T47D (cell line): ENCODE results near the gene MVB12B.

Experiments
- DNase-seq, 2 experiments: peaks; one replicate each; pipeline versions ENCODE4 v3.0.0 to v3.0.0-alpha.2; 2011 to 2012; ENCODE audit warnings: low read depth in 1 of 2, low spot score in 1 of 2
- JUND ChIP-seq: IDR thresholded peaks from 2 replicates; pipeline ENCODE4 v1.6.1; 2012; ENCODE audit warnings: low read depth
- in situ Hi-C: cut with HindIII; loops from 2 replicates; pipeline ENCODE4 v1.10.0; 2016; ENCODE audit warnings: low sequenced_read_pairs, low pct_unique_long_range_greater_than_20kb

MVB12B gene

DNA sequence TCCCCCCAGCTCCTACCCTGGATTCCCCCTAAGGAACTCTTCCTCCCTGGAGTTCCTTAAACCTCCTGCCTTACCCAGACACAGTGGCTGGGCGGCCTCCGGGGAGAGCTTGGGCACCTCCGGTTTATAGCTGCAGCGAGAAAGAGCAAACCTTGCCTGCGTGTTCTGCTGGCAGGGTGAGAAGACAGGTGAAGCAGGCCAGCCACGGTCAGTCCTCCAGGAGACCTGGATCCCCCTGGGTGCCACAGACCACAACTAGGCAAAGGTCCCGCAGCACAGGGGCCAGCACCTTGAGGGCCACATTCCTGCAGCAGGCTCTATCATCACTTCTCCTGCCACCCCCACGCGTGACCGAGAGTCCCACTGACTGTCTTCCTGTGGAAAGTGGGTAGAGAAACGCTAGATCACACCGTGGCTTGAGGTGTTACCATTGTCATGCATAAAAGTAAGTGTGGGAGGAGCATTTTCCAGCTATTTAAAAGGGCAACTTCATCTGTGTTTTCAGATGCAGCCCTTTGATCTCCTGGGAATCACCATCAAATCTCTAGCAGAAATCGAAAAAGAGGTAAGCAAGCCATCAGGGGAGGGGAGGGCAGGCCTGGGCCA is 156.9 kb downstream of the MVB12B start:
- DNase-seq = no peak
- in situ Hi-C loops = no loop called here
- no peak for TF ChIP-seq JUND

DNA sequence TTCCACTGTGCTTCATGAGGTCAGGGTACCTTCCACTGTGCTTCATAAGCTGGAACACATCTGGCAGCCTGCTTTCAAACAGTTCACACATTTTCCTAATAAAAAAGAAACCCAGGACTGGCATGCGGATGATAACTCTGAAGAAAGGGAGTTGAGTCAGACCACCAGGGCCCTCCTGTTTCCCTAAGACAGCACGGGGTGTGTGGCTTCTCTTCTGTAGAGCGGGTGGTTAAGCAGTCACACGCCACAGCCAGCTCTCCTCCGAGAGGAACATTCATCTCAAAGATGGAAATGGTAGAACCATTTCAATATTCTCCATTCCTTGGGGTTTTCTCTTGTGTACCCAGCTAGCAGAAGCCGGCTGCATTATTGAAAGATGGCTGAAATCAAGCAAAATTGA is 159.0 kb downstream of the MVB12B start:
- in situ Hi-C loops = no loop called here
- DNase-seq = no peak
- TF ChIP-seq JUND = no peak

DNA sequence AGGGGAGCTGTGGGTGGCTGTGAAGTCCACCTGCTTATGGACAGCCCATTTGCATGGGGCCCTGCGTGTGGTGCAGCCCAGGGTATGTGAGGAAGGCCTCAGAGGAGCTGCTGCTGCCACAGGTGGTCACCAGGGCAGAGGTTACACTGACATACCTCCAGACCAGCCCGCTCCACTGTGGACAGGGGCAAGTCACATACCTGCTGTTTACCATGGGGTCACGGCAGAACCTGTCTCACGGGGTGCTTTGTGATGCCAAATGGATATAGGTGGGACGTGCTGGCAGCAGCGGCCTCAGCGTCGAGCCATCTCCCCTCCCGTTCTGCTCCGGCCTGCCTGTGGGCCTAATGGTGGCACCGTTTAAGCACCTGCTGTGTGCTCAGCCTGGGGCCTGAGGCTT is 159.6 kb downstream of the MVB12B start:
- DNase-seq = no peak
- TF ChIP-seq JUND = no peak
- in situ Hi-C loops = no loop called here

DNA sequence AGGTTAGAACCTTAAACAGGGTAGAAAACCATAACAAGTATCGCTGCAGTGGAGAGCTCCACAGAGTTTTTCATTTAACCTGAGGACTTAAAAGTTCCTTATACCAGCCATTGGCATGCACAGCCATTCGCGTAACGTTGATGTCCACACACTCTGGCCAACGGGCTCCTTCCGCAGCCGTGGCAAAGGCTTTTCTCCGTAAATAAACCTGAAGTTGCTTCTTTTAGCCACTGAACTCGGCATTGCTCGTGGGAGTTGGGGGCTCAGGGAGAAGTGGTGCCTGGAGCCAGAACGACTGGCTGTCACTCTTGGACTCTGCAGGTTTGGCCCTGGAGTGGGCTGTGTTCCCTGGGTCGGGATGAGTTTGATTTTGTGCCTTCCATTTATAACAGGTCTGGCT is 161.2 kb downstream of the MVB12B start:
- TF ChIP-seq JUND = no peak
- DNase-seq = no peak
- in situ Hi-C loops = no loop called here

DNA sequence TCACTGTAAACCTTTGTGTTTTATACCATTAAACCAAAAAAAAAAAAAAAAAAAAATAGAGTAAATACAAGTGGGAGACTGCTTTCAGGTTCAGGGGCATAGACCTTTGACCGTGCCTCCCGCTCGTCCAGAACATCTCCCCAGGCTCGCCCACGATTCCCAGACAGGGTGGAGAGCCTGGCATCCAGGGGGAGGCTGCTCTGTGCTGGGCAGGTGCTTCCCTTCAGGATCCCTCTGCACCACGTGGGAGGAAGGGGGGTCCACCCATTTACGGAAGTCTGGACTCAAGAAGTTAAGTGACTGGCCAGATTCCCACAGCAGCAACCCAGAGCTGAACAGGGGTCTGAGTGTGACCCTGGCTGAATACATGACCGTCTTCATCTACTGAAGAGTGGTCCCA is 161.7 kb downstream of the MVB12B start:
- in situ Hi-C loops = no loop called here

DNA sequence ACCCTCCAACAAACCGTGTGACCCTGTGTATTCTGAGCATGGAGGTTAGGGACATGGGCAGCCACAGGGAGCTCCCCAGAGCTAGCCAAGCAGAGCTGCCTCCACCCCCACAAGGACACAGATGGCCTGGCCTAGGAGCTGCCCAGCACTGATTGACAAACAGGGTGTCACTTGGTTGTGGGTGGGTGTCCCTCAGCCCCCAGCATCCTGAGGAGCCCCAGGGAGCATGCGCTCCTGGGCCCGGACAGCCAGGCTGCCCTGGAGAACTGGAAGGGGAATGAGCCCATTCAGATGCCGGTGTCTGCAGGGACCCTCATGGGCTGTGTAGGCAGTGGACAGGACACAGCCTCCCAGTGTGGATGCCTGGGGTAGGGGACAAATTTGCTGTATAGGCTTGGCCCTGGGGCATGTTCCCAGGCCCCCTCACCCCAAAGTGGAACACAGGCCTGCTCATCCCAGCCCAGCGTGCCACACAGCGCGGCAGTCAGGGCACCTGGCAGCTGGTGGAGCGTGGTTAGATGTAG is 162.3 kb downstream of the MVB12B start:
- TF ChIP-seq JUND = no peak

More for the DNA sequence above, 161.7 kb downstream of the MVB12B start:
- no peak for TF ChIP-seq JUND
- no peak for DNase-seq

DNA sequence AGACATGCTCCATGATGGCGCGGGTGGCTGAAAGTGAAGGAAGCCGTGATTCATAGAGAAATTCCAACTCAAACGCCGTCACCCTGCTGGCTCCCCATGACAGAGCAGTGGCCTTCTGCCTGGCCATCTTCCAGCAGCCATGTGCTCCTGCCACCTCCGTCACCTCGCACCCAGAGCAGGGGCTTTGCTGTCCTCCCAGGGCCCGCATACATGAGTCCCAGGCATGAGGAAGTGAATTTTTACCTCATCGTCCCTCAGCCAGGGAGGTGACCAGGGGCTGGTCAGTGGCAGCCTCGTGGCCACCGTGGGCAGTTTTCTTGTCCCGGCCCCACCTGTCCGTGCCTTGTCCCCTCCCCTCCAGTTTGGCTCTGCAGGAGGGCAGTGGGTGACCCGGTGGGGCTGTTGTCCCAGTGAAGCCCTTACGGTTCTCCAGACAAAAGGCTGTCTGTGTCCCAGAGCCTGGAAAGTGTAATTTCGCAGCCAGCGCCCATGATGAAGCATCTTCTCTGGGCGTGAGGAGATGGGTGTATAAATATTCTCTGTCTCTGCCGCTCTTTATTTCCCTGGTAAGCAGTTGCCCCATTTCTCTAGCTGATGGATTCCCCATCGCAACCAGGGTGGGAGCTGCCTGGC is 163.1 kb downstream of the MVB12B start:
- in situ Hi-C loops = no loop called here
- no peak for DNase-seq
- TF ChIP-seq JUND = no peak

More for the DNA sequence above, 162.3 kb downstream of the MVB12B start:
- in situ Hi-C loops = no loop called here
- DNase-seq = no peak

DNA sequence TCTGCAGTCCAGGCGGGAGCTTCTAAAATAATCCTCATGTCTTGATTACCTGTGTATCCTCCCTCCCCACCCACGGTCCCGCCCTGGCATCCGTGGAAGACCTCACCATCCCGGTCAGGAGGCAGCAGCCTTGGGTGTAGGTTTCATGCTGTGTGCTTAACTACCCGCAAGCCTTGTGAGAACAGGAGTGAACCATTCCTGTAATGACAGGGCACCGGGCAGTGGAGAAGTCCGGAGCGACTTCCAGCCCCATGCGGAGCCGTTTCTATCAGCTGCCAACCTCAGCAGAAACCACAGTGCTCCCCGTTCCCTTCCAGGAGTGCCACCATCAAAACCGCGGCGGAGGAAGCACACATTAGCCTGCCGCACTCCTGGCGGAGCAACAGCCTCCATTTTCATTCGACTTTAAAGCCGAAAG is 163.6 kb downstream of the MVB12B start:
- TF ChIP-seq JUND = no peak
- in situ Hi-C loops = no loop called here
- DNase-seq = no peak

DNA sequence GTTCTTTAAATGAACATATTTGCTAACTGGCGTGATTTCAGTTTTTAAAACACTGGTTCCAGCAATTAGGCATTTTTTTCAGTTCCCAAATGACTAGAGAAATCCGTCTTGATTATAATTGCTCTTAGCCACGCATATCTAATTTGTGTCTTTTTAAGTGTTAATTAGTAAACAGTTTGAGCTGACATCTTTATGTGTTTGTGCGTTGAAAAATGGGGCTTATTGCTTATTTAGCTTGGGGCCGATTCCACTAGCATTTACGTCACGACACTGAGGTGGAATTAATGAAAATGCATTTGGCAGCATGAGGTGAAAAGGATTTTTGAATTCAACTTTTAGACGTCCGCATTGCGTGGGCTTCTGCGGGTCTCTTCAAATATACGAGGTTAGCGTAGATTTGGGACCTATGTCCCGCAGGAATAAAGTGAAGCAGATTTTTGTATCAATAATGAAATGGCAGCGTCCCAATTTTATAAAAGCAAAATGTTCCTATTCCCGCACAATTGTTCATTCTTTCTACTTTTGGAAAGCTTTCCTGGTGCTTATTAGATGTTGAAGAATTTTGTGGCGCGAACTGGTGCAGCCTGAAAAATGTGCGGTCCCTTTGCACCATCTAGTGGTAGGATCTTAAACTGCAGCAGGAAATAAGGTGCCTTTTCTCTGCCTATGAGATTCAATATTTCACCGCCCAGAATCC is 164.4 kb downstream of the MVB12B start:
- peak; percentile 62 to 82 for DNase-seq
- in situ Hi-C loops = no loop called here
- TF ChIP-seq JUND = no peak

DNA sequence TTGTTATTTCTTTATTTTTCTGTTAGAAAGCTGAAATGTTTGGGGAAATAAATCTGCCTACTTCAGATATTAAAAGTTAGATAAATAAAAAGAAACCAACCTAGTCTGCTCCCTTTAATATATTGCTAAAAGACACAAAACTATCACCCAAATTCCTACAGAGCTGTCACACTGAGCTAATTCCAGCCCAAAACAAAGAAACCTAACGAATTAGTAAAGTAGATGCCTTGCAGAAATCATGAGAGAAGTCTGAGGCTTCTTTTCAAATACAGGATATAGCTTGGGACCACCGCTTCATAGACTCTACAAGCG is 164.9 kb downstream of the MVB12B start:
- no peak for DNase-seq
- in situ Hi-C loops = no loop called here
- TF ChIP-seq JUND = no peak

DNA sequence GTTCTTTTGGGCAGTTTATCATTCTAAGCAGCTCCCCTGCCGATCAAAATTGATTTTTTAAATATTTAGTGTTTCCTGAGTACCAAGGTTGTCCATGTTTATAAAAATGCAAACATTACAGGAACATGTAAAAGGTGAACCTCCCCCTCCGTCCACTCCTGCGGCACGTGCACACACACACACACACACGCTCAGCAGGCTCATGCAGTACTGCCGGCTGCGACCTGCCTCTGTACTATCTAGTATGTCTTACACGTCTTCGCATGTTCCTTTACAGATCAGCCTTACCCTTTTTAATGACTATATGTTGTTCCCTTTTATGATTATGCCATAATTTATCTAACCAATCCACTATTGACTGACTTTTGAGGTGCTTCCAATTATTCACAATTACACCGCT is 165.3 kb downstream of the MVB12B start:
- in situ Hi-C loops = no loop called here

DNA sequence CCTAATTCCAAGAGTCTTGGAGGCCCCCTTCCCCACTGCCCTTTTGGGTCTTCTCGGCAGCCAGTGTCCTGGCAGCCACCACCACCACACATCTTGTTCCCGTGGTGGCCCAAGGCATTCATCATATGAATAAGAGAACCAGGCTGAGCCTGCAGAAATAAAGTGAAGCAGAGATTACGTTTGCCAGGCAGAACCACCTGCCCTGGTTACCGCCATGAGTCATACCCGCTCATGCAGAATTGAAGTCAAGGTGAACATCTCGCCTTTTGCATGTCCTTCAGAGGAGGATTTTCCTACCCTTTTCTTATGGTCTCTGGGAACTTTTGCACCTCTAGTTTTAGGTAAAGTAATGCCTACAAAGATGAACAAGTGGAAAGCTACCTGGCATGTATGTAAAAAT is 167.6 kb downstream of the MVB12B start:
- DNase-seq = no peak
- TF ChIP-seq JUND = no peak
- in situ Hi-C loops = no loop called here

More for the DNA sequence above, 165.3 kb downstream of the MVB12B start:
- DNase-seq = no peak
- no peak for TF ChIP-seq JUND

DNA sequence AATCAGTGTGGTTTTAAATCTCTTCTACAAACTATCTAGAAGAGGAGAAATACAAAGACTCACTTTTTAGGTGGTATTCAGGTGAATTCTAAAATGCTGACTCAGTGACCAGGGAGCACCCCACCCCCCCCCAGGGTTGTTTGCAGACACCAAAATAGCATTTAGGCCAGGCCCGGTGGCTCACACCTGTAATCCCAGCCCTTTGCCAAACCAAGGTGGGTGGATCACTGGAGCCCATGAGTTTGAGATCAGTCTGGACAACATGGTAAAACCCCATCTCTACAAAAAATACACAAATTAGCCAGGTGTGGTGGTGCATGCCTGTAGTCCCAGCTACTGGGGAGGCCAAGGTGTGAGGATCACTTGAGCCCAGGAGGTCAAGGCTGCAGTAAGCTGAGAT is 168.1 kb downstream of the MVB12B start:
- DNase-seq = no peak
- in situ Hi-C loops = no loop called here
- no peak for TF ChIP-seq JUND
